Measurements from ENCODE around the gene ADAM20.
A peak's percentile ranks its signal among the peaks of the same experiment; 100 is the strongest.

ADAM20 gene

DNA sequence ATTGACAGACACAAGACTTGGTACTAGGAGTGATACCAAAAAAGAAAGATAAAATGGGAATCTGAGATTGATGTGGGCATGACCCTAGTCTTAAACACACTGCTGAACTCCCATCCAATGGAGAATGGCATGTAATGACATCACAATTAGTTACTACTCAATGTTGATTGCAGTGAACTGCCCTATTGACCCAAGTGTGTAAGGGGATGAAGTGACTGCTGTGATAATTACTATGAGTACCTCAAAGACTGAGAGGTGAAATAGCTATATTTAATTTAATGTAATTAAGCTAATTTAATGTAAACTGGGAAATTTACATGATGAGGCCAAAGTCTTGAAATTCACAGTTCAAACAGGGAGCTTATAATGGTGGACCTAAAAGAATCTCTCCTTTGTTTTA lies at the start of gene ADAM20:
Gene ADAM20, minus strand, starts transcription at position 101 of the 400 bp plus-strand sequence. CDS start 10,247 bp downstream, outside the sequence.
- DNase-seq (ENCODE audit: low spot score in 2 of 2) (no peak), ATAC-seq (no peak)
- Mint-ChIP-seq H3K4me1 (peaks cover 8% of the 10 kb centered on the region), H3K36me3 (no peaks in the 10 kb centered on the region), H3K9me3 (no peaks in the 10 kb centered on the region), H3K27ac (no peak within 1 kb of the TSS), H3K4me3 (no peak within 1 kb of the TSS)

GRCh38 chr14:70576891-70577290 lies 42.1 kb upstream of the ADAM20 start:
- Mint-ChIP-seq H3K4me1 (no peaks in the 10 kb centered on the region), H3K36me3 (peaks cover 40% of the 10 kb centered on the region), H3K27ac (no peak overlapping the region), H3K4me3 (no peak overlapping the region), H3K9me3 (peaks cover 4% of the 10 kb centered on the region)
- no peak for ATAC-seq
- no peak for DNase-seq (ENCODE audit: low spot score in 2 of 2)

GRCh38 chr14:70573050-70573449 lies 38.2 kb upstream of the ADAM20 start:
- no peak for DNase-seq (ENCODE audit: low spot score in 2 of 2)
- no peak for ATAC-seq
- no peak overlapping the region for H3K27ac Mint-ChIP-seq
- peaks cover 4% of the 10 kb centered on the region for H3K9me3 Mint-ChIP-seq
- H3K4me1 Mint-ChIP-seq: no peaks in the 10 kb centered on the region
- no peak overlapping the region for H3K4me3 Mint-ChIP-seq
- peaks cover 27% of the 10 kb centered on the region for H3K36me3 Mint-ChIP-seq

- H3K4me1 Mint-ChIP-seq: no peaks in the 10 kb centered on the region
- H3K27ac Mint-ChIP-seq: no peak overlapping the region
- ATAC-seq (no peak), DNase-seq (ENCODE audit: low spot score in 2 of 2) (no peak)
- peaks cover 7% of the 10 kb centered on the region for H3K9me3 Mint-ChIP-seq
- H3K36me3 Mint-ChIP-seq: peaks cover 33% of the 10 kb centered on the region
- no peak overlapping the region for H3K4me3 Mint-ChIP-seq
Observed at GRCh38 chr14:70571139-70571538, 36.3 kb upstream of the ADAM20 start.

- ATAC-seq: peak; percentile 53
- H3K27ac Mint-ChIP-seq: no peak overlapping the region
Observed at GRCh38 chr14:70567791-70568190, 33.0 kb upstream of the ADAM20 start.

GRCh38 chr14:70563869-70564268 lies 29.1 kb upstream of the ADAM20 start:
- Mint-ChIP-seq H3K9me3 (peaks cover 21% of the 10 kb centered on the region), H3K27ac (no peak overlapping the region), H3K4me1 (no peaks in the 10 kb centered on the region), H3K4me3 (no peak overlapping the region), H3K36me3 (peaks cover 34% of the 10 kb centered on the region)
- DNase-seq (ENCODE audit: low spot score in 2 of 2) (no peak), ATAC-seq (no peak)

More at GRCh38 chr14:70567791-70568190, 33.0 kb upstream of the ADAM20 start:
- DNase-seq (ENCODE audit: low spot score in 2 of 2): no peak
- peaks cover 14% of the 10 kb centered on the region for H3K9me3 Mint-ChIP-seq
- H3K4me1 Mint-ChIP-seq: no peaks in the 10 kb centered on the region
- H3K4me3 Mint-ChIP-seq: no peak overlapping the region
- peaks cover 45% of the 10 kb centered on the region for H3K36me3 Mint-ChIP-seq

GRCh38 chr14:70563417-70563816 lies 28.6 kb upstream of the ADAM20 start:
- H3K9me3 Mint-ChIP-seq: peaks cover 21% of the 10 kb centered on the region
- DNase-seq (ENCODE audit: low spot score in 2 of 2): no peak
- no peak overlapping the region for H3K27ac Mint-ChIP-seq

DNA sequence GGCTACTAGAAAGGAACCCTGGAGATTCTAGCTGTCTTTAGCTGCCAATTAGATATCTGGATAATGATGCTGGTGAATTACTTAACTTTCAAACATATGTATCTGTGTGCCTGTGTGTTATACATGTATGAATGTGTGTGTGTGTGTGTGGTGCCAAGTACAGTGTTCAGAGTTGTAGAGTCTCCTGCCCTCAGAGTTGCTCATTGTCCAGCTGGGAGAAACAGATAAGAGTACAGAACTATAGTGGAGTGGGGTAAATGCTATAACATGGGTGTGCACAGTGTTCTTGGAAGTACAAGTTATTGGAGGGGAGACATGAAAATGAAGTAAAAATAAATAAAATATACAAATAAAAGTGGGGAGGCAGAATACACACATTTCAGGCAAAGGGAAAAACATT lies 23.6 kb upstream of the ADAM20 start:
- H3K36me3 Mint-ChIP-seq: no peaks in the 10 kb centered on the region

More at GRCh38 chr14:70563417-70563816, 28.6 kb upstream of the ADAM20 start:
- H3K4me1 Mint-ChIP-seq: no peaks in the 10 kb centered on the region
- H3K4me3 Mint-ChIP-seq: no peak overlapping the region
- no peak for ATAC-seq
- peaks cover 30% of the 10 kb centered on the region for H3K36me3 Mint-ChIP-seq

GRCh38 chr14:70555890-70556289 lies 21.1 kb upstream of the ADAM20 start:
- ATAC-seq: no peak
- H3K27ac Mint-ChIP-seq: no peak overlapping the region
- no peak overlapping the region for H3K4me3 Mint-ChIP-seq
- DNase-seq (ENCODE audit: low spot score in 2 of 2): no peak
- peaks cover 6% of the 10 kb centered on the region for H3K4me1 Mint-ChIP-seq
- H3K36me3 Mint-ChIP-seq: no peaks in the 10 kb centered on the region
- peaks cover 1% of the 10 kb centered on the region for H3K9me3 Mint-ChIP-seq

More for the DNA sequence above, 23.6 kb upstream of the ADAM20 start:
- ATAC-seq (no peak), DNase-seq (ENCODE audit: low spot score in 2 of 2) (no peak)
- H3K9me3 Mint-ChIP-seq: peaks cover 10% of the 10 kb centered on the region
- H3K4me1 Mint-ChIP-seq: peaks cover 6% of the 10 kb centered on the region
- no peak overlapping the region for H3K4me3 Mint-ChIP-seq
- H3K27ac Mint-ChIP-seq: no peak overlapping the region

DNA sequence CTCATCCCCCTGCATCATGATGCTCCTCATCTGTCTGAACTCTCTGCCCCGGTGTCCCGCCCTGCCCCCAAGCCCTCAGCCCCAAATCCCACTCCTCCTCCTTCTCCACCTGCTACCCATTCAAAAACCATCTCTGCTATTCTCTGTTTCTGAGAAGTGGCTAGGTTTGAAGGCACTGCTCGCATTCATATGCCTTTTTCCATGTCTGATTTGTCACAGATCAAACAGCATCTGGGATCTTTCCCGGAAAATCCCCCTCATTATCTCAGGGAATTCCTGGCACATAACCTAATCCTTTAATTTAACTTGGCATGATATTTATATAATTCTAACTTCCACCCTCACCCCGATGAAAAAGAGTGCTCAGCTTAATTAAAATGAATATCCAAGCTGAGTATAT lies 3.3 kb upstream of the ADAM20 start:
- Mint-ChIP-seq H3K36me3 (no peaks in the 10 kb centered on the region), H3K4me3 (no peak overlapping the region), H3K9me3 (no peaks in the 10 kb centered on the region), H3K4me1 (peaks cover 8% of the 10 kb centered on the region), H3K27ac (no peak overlapping the region)
- DNase-seq (ENCODE audit: low spot score in 2 of 2) (no peak), ATAC-seq (no peak)

DNA sequence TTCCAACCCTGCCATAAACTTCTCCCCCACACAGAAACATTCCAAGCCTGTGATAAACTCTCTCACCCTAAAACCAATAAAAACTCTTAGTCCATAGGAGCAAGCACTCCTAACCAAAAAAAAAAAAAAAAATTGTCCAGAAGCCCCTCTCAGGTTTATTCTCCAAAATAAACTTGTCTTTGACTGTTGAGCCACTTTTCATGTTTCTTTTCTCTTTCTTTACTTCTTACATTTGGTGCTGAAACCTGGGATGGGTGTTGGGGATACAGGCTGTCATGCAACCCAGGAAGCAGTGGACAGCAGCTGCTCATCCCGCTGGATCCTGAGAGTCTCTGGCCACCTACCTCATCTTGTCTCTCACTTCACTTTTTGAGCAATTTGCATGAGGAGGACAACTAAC lies 2.0 kb upstream of the ADAM20 start:
- Mint-ChIP-seq H3K36me3 (no peaks in the 10 kb centered on the region), H3K9me3 (no peaks in the 10 kb centered on the region), H3K27ac (no peak overlapping the region), H3K4me1 (peaks cover 8% of the 10 kb centered on the region), H3K4me3 (no peak overlapping the region)
- ATAC-seq (no peak), DNase-seq (ENCODE audit: low spot score in 2 of 2) (no peak)

DNA sequence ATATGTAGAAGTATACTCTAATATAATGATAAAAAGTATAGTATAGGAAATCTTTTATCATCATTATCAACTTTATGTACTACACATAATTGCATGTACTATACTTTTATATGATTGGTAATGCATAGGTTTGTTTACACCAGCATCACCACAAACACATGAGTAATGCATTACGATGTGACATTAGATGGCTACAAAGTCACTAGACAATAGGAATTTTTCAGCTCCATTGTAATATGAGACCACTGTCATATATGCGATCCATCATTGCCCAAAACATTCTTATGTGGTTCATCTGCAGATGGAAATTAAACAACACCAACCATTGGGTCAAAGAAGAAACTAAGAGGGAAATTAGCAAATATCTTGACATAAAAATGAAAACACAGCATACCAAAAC lies 4.4 kb downstream of the ADAM20 start:
- Mint-ChIP-seq H3K4me3 (no peak overlapping the region), H3K4me1 (no peaks in the 10 kb centered on the region), H3K9me3 (no peaks in the 10 kb centered on the region), H3K27ac (no peak overlapping the region), H3K36me3 (no peaks in the 10 kb centered on the region)
- ATAC-seq (no peak), DNase-seq (ENCODE audit: low spot score in 2 of 2) (no peak)

DNA sequence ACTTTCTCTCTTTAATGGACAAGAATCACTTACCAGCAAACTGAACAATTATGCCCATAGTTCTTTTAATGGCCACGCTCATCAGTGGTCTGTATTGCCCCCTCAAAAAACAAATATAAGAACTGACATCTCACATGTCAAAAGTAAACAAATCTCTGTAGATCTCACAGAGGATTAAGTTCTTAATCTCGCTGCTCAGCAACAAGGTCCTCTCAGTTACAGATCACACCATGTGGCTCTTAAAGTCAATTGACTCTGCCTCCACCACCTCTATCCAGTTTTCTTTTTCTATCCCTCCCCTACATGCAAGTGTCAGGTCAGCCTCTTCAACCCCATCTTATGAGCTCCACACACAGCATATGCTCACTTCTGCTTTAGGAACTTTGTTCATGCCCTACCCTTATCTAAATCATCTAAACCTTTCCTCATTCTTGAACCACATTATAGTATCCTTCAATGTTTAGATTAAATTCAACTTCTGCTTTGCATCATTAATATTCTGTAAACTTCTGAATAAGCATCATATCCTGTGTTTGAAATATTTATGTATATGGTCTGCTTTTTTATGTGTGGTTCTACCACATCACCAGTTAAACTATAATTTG lies 7.2 kb downstream of the ADAM20 start:
- no peaks in the 10 kb centered on the region for H3K9me3 Mint-ChIP-seq
- no peak overlapping the region for H3K27ac Mint-ChIP-seq
- no peak overlapping the region for H3K4me3 Mint-ChIP-seq
- DNase-seq (ENCODE audit: low spot score in 2 of 2) (no peak), ATAC-seq (no peak)
- H3K36me3 Mint-ChIP-seq: no peaks in the 10 kb centered on the region
- H3K4me1 Mint-ChIP-seq: no peaks in the 10 kb centered on the region

DNA sequence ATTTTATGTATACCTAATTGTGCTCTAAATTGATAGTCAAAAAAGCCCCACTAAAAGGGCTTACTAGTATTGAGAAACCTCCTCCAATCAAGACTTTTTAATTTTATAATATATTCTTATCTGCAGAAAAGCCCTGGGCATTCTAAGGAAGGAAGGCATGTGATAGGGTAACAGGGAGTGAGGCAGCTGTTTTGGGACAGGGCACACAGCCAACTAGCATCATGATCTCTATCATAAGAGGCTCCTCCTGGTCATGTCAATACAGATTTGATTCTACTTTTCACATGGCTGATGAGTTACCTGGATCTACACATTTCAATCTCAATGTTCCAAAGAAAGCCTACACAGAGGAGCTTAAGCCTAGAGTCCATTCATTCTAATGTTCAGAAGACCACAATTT lies 9.1 kb downstream of the ADAM20 start:
- Mint-ChIP-seq H3K36me3 (no peaks in the 10 kb centered on the region), H3K4me1 (no peaks in the 10 kb centered on the region), H3K9me3 (peaks cover 2% of the 10 kb centered on the region), H3K27ac (no peak overlapping the region), H3K4me3 (no peak overlapping the region)
- ATAC-seq: no peak
- no peak for DNase-seq (ENCODE audit: low spot score in 2 of 2)

- ATAC-seq (peak; percentile 34), DNase-seq (ENCODE audit: low spot score in 2 of 2) (no peak)
- Mint-ChIP-seq H3K4me3 (no peak overlapping the region), H3K36me3 (no peaks in the 10 kb centered on the region), H3K9me3 (peaks cover 7% of the 10 kb centered on the region), H3K4me1 (peaks cover 18% of the 10 kb centered on the region), H3K27ac (peak overlapping the region; percentile 17)
Observed at GRCh38 chr14:70515811-70516210, 19.0 kb downstream of the ADAM20 start.

DNA sequence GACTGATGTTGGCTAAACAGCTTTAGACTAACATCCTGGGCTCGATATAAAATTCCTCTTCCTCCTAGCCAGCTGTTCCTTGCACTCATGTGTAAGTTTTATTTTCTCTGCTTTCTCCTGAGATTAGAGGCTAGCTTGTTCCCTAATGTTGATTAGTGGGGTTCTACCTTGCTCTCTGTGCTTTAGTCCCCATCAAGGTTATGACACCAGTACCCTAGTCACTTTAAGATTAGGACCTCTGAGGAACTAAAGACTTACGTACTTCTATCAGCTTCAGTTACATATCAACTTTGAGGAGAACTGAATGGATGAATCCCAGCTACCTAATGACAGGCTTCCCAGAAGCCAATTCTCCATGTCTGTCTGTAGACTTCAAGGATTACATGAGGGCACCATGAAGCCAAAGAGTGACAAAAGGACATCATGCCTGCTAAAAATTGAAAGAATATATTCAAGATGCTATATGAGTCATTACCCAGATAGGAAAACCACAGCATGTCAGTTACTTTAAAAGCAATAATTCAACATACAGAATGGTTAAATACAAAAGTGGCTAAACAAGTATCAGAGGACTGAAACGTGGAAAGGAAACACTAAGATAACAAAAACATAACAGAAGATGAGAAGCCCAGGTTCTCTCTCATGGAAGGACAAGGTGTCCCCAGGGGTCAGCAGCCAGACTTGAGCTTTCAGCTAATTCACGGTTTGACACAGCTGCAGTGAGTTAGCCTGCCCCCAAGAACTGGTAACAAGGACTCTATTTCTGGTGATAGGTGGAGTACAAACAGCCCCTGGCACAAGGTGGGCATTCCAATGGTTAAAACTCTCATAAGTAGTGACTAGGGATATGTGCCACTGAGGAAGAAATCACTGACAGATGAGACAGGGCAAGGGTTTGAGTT lies 20.4 kb downstream of the ADAM20 start:
- H3K9me3 Mint-ChIP-seq: peaks cover 3% of the 10 kb centered on the region
- H3K27ac Mint-ChIP-seq: peak overlapping the region; percentile 61
- peak; percentile 74 for ATAC-seq
- H3K36me3 Mint-ChIP-seq: no peaks in the 10 kb centered on the region
- peaks cover 18% of the 10 kb centered on the region for H3K4me1 Mint-ChIP-seq
- H3K4me3 Mint-ChIP-seq: peak overlapping the region; percentile 33
- no peak for DNase-seq (ENCODE audit: low spot score in 2 of 2)
